Suprapubic skin (tissue), 4 donors: ENCODE results near the gene ZNF804B. TPM values are rescaled to one million over a fixed set of nuclear protein-coding genes. Genes with fewer than 3 reads are reported as not detected.

Experiments used
- DNase-seq, 2 donors: peaks; one replicate each; pipeline ENCODE4 v3.0.0-alpha.2; 2019; ENCODE audit warnings: low spot score in 2 of 2
- H3K27ac ChIP-seq: fragments of 200-600 bp; sonication (generic); one replicate; pipeline ENCODE4 v1.5.1; 2019
- H3K27me3 ChIP-seq: fragments of 200-600 bp; sonication (generic); one replicate; pipeline ENCODE4 v1.5.1; 2019
- H3K36me3 ChIP-seq: fragments of 200-600 bp; sonication (generic); one replicate; pipeline ENCODE4 v1.5.1; 2019
- H3K4me1 ChIP-seq: fragments of 200-600 bp; sonication (generic); one replicate; pipeline ENCODE4 v1.5.1; 2019
- H3K4me3 ChIP-seq: fragments of 200-600 bp; sonication (generic); one replicate; pipeline ENCODE4 v1.5.1; 2019; ENCODE audit warnings: mild to moderate bottlenecking
- H3K9me3 ChIP-seq: fragments of 200-600 bp; sonication (generic); one replicate; pipeline ENCODE4 v1.5.1; 2019
- CTCF ChIP-seq, 2 donors: fragments of 200-600 bp in 1 of 2; fragments of 450-650 bp in 1 of 2; sonication (generic) in 1 of 2; IDR thresholded peaks; one replicate each; pipeline ENCODE4 v1.5.1; 2016 to 2019; ENCODE audit warnings: antibody characterized with exemption in 2 of 2, mild to moderate bottlenecking in 1 of 2, moderate library complexity in 1 of 2
- EP300 ChIP-seq: sonication (generic); formaldehyde crosslinking; IDR thresholded peaks from one replicate; pipeline ENCODE4 v1.6.1; 2017; ENCODE audit warnings: antibody characterized with exemption
- POLR2A ChIP-seq, 2 donors: fragments of 450-650 bp; IDR thresholded peaks; one replicate each; pipeline ENCODE4 v1.6.1; 2017; ENCODE audit warnings: antibody characterized with exemption in 2 of 2, mild to moderate bottlenecking in 2 of 2, moderate library complexity in 2 of 2
- POLR2AphosphoS5 ChIP-seq, 3 donors: sonication (generic); formaldehyde crosslinking; IDR thresholded peaks; one replicate each; pipeline ENCODE4 v1.6.1; 2017; ENCODE audit warnings: antibody characterized with exemption in 3 of 3
- WGBS: methylation state at CpG from one replicate; pipeline ENCODE4 v1.1.5; 2018; 5-methylcytosine and 5-hydroxymethylcytosine counted together
- total RNA-seq, 4 donors: library from RNA; depleted of rRNA; stranded (reverse); fragments of >200 nt; gene quantifications; one replicate each; pipeline ENCODE4 v1.1.0, GENCODE V29; 2016

ZNF804B gene
- total RNA-seq, 4 donors from 2014 or later = not detected

- Histone ChIP-seq H3K36me3 (no peaks in the 10 kb centered on the region), H3K9me3 (no peaks in the 10 kb centered on the region), H3K27me3 (no peaks in the 10 kb centered on the region), H3K4me1 (no peaks in the 10 kb centered on the region), H3K4me3 (no peak overlapping the region), H3K27ac (no peak overlapping the region)
- TF ChIP-seq CTCF (IDR thresholded peaks at IDR 0.05) (no peak), EP300 (no peak), POLR2AphosphoS5 (IDR thresholded peaks at IDR 0.05) (no peak), POLR2A (IDR thresholded peaks at IDR 0.05) (no peak)
- DNase-seq = no peak
- WGBS = 81% methylated on average over 3 of the region's 3 CpGs
These were observed 66.7 kb downstream of the ZNF804B start for GRCh38 chr7:88826222-88826621.

- no peaks in the 10 kb centered on the region for H3K9me3 ChIP-seq
- H3K4me1 ChIP-seq = no peaks in the 10 kb centered on the region
- no peak overlapping the region for H3K27ac ChIP-seq
- TF ChIP-seq POLR2AphosphoS5 (IDR thresholded peaks at IDR 0.05) (no peak), CTCF (IDR thresholded peaks at IDR 0.05) (peak in 1 of 2 donors; percentile 18), EP300 (no peak)
- no peak for DNase-seq
- no peaks in the 10 kb centered on the region for H3K36me3 ChIP-seq
- H3K27me3 ChIP-seq = no peaks in the 10 kb centered on the region
- H3K4me3 ChIP-seq = no peak overlapping the region
- 34% methylated on average over 3 of the region's 3 CpGs for WGBS
These were observed 75.7 kb downstream of the ZNF804B start for GRCh38 chr7:88835147-88835728.

GRCh38 chr7:88842201-88842600 is 82.7 kb downstream of the ZNF804B start:
- Histone ChIP-seq H3K9me3 (no peaks in the 10 kb centered on the region), H3K27ac (no peak overlapping the region), H3K27me3 (no peaks in the 10 kb centered on the region), H3K4me1 (no peaks in the 10 kb centered on the region), H3K4me3 (no peak overlapping the region), H3K36me3 (no peaks in the 10 kb centered on the region)
- no peak for TF ChIP-seq EP300
- no peak for TF ChIP-seq POLR2A (IDR thresholded peaks at IDR 0.05)
- TF ChIP-seq CTCF (IDR thresholded peaks at IDR 0.05) = no peak
- TF ChIP-seq POLR2AphosphoS5 (IDR thresholded peaks at IDR 0.05) = no peak
- no peak for DNase-seq

- Histone ChIP-seq H3K4me1 (no peaks in the 10 kb centered on the region), H3K9me3 (no peaks in the 10 kb centered on the region), H3K27ac (no peak overlapping the region), H3K27me3 (no peaks in the 10 kb centered on the region), H3K36me3 (no peaks in the 10 kb centered on the region), H3K4me3 (no peak overlapping the region)
- DNase-seq = no peak
- no peak for TF ChIP-seq CTCF (IDR thresholded peaks at IDR 0.05)
- no peak for TF ChIP-seq EP300
- WGBS = 90% methylated on average over 12 of the region's 12 CpGs
These were observed 85.6 kb downstream of the ZNF804B start for GRCh38 chr7:88845091-88845490.

- H3K4me3 ChIP-seq = no peak overlapping the region
- no peak for DNase-seq
- H3K27me3 ChIP-seq = no peaks in the 10 kb centered on the region
- TF ChIP-seq POLR2AphosphoS5 (IDR thresholded peaks at IDR 0.05) = no peak
- TF ChIP-seq EP300 = no peak
- TF ChIP-seq CTCF (IDR thresholded peaks at IDR 0.05) = no peak
- no peak for TF ChIP-seq POLR2A (IDR thresholded peaks at IDR 0.05)
- H3K36me3 ChIP-seq = no peaks in the 10 kb centered on the region
- H3K27ac ChIP-seq = no peak overlapping the region
- H3K4me1 ChIP-seq = no peaks in the 10 kb centered on the region
- WGBS = 91% methylated on average over 1 of the region's 1 CpG
- peaks cover 4% of the 10 kb centered on the region for H3K9me3 ChIP-seq
These were observed 91.7 kb downstream of the ZNF804B start for GRCh38 chr7:88851220-88851619.
